Fibroblast of lung (primary cell): Measurements from ENCODE around the gene CMIP. TPM values are rescaled to one million over a fixed set of nuclear protein-coding genes. Genes with fewer than 3 reads are reported as not detected.

ENCODE experiments used
- DNase-seq, 2 donors: peaks; one replicate each; pipeline versions ENCODE4 v3.0.0 to v3.0.0-alpha.2; 2010; ENCODE audit warnings: low read depth in 2 of 2
- H2AFZ ChIP-seq: 2 replicates; pipeline ENCODE4 v1.5.1; 2012; ENCODE audit warnings: low read length, control low read depth, inconsistent platforms
- H3K27ac ChIP-seq: 2 replicates; pipeline ENCODE4 v1.5.1; 2011; ENCODE audit warnings: low read length, control low read depth; ENCODE audit not compliant: insufficient read depth
- H3K27me3 ChIP-seq: 2 replicates; pipeline ENCODE4 v1.5.1; 2011; ENCODE audit warnings: mild to moderate bottlenecking, low read length; ENCODE audit not compliant: control insufficient read depth, insufficient read depth
- H3K36me3 ChIP-seq: 2 replicates; pipeline ENCODE4 v1.5.1; 2011; ENCODE audit warnings: low read length; ENCODE audit not compliant: control insufficient read depth, insufficient read depth
- H3K4me1 ChIP-seq: 2 replicates; pipeline ENCODE4 v1.5.1; 2011; ENCODE audit warnings: low read length; ENCODE audit not compliant: control insufficient read depth, insufficient read depth; ENCODE audit errors: extremely low read depth
- H3K4me2 ChIP-seq: 2 replicates; pipeline ENCODE4 v1.5.1; 2011; ENCODE audit warnings: low read length, control low read depth; ENCODE audit not compliant: insufficient read depth; ENCODE audit errors: extremely low read depth
- H3K4me3 ChIP-seq, 4 experiments: fragments of 200-600 bp in 1 of 4; sonication (generic) in 1 of 4; replicated peaks in 1 of 4; 2 replicates each; pipeline ENCODE4 v1.5.1; 2011 to 2016; ENCODE audit warnings: low read length in 4 of 4, low read depth in 3 of 4, mild to moderate bottlenecking in 3 of 4, control low read depth in 2 of 4, inconsistent platforms in 1 of 4, mixed read lengths in 1 of 4; ENCODE audit not compliant: insufficient read depth in 1 of 4; ENCODE audit errors: control extremely low read depth in 1 of 4
- H3K79me2 ChIP-seq: 2 replicates; pipeline ENCODE4 v1.5.1; 2012; ENCODE audit warnings: mild to moderate bottlenecking, low read length, inconsistent platforms; ENCODE audit not compliant: control insufficient read depth, insufficient read depth
- H3K9ac ChIP-seq: 2 replicates; pipeline ENCODE4 v1.5.1; 2011; ENCODE audit warnings: mild to moderate bottlenecking, low read length, control low read depth; ENCODE audit not compliant: insufficient read depth
- H3K9me3 ChIP-seq: 2 replicates; pipeline ENCODE4 v1.5.1; 2012; ENCODE audit warnings: low read depth, low read length; ENCODE audit not compliant: control insufficient read depth, insufficient read depth
- H4K20me1 ChIP-seq: 2 replicates; pipeline ENCODE4 v1.5.1; 2011; ENCODE audit warnings: low read length; ENCODE audit not compliant: control insufficient read depth, insufficient read depth; ENCODE audit errors: extremely low read depth
- EZH2 ChIP-seq: IDR thresholded peaks from 2 replicates; pipeline ENCODE4 v1.5.1; 2012; ENCODE audit warnings: low read length, control low read depth, mild to moderate bottlenecking; ENCODE audit errors: missing control alignments
- polyA plus RNA-seq, 2 donors: library from polyadenylated mRNA; depleted of rRNA in 1 of 2; stranded (reverse) in 1 of 2; unstranded in 1 of 2; fragments of >200 nt; gene quantifications; 2 replicates each; pipeline ENCODE4 v1.2.1, GENCODE V29; 2011 to 2012; ENCODE audit warnings: missing spikeins in 1 of 2
- total RNA-seq: library from RNA; depleted of rRNA; stranded (reverse); fragments of >200 nt; gene quantifications from 2 replicates; pipeline ENCODE4 v1.2.1, GENCODE V29; 2014
- TF ChIP-seq, protein P1 (sequence below), 2 donors: IDR thresholded peaks in 1 of 2; conservative IDR thresholded peaks in 1 of 2; 1 replicate in 1 of 2; 2 replicates in 1 of 2; pipeline ENCODE4 v1.5.1; 2011 to 2012; ENCODE audit warnings: low read length in 2 of 2, control low read depth in 1 of 2, inconsistent platforms in 1 of 2, low read depth in 1 of 2, mild to moderate bottlenecking in 1 of 2

CMIP gene
- total and polyA plus RNA-seq, 2 donors (not counting 1 experiment from before 2014, with no cell fraction given): 1.9 to 5.1 TPM

DNA sequence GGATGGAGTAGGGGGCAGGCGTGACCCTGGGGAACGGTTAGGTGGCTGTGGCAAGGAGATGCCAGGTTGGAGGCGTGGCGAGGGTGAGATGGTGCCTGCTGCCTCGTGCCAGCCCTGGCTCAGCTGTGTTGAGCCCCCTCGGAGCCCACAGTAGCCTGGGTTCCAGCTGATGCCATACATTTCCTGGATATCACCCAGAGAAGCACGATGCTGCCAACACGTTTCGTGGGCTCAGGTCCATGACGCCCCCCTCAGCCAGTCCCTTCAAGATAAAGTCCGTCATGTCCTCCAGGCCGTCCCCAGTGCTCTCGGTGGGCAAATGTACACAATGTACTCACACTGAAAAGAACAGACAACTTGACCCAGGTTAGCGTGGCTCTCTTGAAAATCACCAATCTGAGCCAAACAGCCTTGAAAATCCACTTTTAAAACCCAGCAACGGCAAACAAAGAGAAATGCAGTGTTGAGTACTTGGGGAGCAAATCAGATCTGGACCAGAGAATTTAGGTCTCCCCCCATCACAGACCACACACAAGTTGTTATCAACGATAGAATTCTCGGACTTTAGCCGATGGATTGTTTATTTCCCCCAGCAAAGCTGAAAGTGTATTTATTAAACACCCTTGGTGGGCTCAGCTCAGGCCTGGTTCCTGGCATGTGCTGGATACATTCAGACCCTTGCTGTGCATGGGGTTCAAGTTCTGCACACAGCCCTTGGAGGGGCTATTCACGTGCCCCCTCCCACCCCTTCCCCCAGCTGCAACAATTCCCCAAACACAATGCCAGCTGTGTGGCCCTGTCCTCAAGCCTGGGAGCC is 231.7 kb downstream of the CMIP start:
- no peak for TF ChIP-seq EZH2
- TF ChIP-seq, protein P1, sequence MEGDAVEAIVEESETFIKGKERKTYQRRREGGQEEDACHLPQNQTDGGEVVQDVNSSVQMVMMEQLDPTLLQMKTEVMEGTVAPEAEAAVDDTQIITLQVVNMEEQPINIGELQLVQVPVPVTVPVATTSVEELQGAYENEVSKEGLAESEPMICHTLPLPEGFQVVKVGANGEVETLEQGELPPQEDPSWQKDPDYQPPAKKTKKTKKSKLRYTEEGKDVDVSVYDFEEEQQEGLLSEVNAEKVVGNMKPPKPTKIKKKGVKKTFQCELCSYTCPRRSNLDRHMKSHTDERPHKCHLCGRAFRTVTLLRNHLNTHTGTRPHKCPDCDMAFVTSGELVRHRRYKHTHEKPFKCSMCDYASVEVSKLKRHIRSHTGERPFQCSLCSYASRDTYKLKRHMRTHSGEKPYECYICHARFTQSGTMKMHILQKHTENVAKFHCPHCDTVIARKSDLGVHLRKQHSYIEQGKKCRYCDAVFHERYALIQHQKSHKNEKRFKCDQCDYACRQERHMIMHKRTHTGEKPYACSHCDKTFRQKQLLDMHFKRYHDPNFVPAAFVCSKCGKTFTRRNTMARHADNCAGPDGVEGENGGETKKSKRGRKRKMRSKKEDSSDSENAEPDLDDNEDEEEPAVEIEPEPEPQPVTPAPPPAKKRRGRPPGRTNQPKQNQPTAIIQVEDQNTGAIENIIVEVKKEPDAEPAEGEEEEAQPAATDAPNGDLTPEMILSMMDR (conservative IDR thresholded peaks at IDR 0.05 in 1 of 2, IDR thresholded peaks at IDR 0.05 in 1 of 2; ENCODE audit: low read depth in 1 of 2, low read length in 2 of 2): no peak
- Histone ChIP-seq H3K4me2 (no peak overlapping the region), H3K4me3 (no peak overlapping the region), H3K27ac (no peak overlapping the region), H2AFZ (no peak overlapping the region), H3K27me3 (no peaks in the 10 kb centered on the region), H4K20me1 (no peaks in the 10 kb centered on the region), H3K9me3 (no peaks in the 10 kb centered on the region), H3K79me2 (no peaks in the 10 kb centered on the region), H3K36me3 (no peaks in the 10 kb centered on the region), H3K9ac (no peak overlapping the region), H3K4me1 (no peaks in the 10 kb centered on the region)
- no peak for DNase-seq

DNA sequence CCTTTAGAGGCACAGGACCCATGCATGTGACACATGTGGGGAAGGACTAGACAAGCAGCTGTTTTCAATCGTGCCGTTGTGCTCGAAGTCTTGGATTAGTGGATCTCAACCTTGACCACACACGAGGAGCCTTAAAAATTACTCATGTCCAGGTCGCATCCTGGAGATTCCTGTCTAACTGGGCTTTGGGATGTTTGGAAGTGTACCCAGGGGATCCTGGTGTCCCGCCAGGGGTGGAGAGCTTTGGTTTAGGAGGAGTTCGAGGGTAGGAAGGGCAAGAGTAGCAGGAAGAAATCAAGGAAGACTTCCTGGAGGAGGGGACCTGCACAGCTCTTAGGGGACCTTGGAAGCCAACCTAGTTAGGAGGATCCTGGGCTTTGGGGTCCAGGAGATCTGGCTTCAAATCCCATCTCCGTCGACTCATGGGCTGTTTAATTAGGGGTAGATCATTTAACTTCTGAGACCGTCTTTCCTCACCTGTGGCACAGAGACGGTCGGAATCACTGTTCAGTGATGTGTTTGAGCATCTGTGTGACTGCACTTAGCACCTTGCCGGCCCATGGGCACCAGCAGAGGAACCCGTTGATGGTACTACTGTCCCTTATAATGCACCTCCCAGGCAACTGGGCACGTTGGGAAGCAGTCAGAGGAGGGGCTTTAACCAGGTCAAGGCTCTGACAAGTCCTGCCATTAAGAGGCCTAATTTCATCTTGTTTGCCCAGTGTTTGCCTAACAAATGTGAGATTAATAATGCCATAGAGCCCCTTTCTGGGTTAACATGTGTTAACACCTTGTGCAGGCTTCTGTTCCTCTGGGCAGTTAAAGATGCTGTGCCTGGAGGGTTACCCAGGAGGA is 232.5 kb downstream of the CMIP start:
- Histone ChIP-seq H3K36me3 (no peaks in the 10 kb centered on the region), H3K9ac (no peak overlapping the region), H3K4me3 (no peak overlapping the region), H4K20me1 (no peaks in the 10 kb centered on the region), H3K9me3 (no peaks in the 10 kb centered on the region), H3K27ac (no peak overlapping the region), H2AFZ (no peak overlapping the region), H3K79me2 (no peaks in the 10 kb centered on the region), H3K4me1 (no peaks in the 10 kb centered on the region), H3K4me2 (no peak overlapping the region), H3K27me3 (no peaks in the 10 kb centered on the region)
- DNase-seq: no peak
- TF ChIP-seq, protein P1 (conservative IDR thresholded peaks at IDR 0.05 in 1 of 2, IDR thresholded peaks at IDR 0.05 in 1 of 2; ENCODE audit: low read depth in 1 of 2, low read length in 2 of 2): no peak
- TF ChIP-seq EZH2: no peak
